Activated CD4-positive, alpha-beta T cell treated with anti-CD3 and anti-CD28 coated beads for 1 hour (primary cell): ENCODE data around the gene RSPH3.
"Not testable (repeated sequence)": the region's sequence is repeated elsewhere in the genome, so short reads cannot be mapped to it uniquely, and the experiment has no call there.

Source experiments
- DNase-seq: peaks from one replicate; pipeline ENCODE4 v3.0.0-alpha.2; 2020

RSPH3 gene

GRCh38 chr6:158999666-159000403, at the start of gene RSPH3:
Gene RSPH3, minus strand, starts transcription at chr6:159000202. Its CDS starts 652 bp downstream, at chr6:158999550.
- DNase-seq: peak; percentile 80

GRCh38 chr6:159047891-159048685, 48.1 kb upstream of the RSPH3 start:
- no peak for DNase-seq

GRCh38 chr6:159045801-159046200, 45.8 kb upstream of the RSPH3 start:
- DNase-seq: no peak

- peak; percentile 84 for DNase-seq
These were observed 45.1 kb upstream of the RSPH3 start, which contains the start of gene TAGAP for GRCh38 chr6:159044899-159045727. Gene TAGAP, minus strand, starts transcription at chr6:159044991. Its CDS starts 845 bp downstream, at chr6:159044146.

- DNase-seq: no peak
These were observed 43.9 kb upstream of the RSPH3 start for GRCh38 chr6:159043947-159044346.

- DNase-seq: no peak
These were observed 43.2 kb upstream of the RSPH3 start for GRCh38 chr6:159043251-159043650.

- DNase-seq: no peak
These were observed 42.8 kb upstream of the RSPH3 start for GRCh38 chr6:159042826-159043181.

- peak; percentile 64 for DNase-seq
These were observed 42.2 kb upstream of the RSPH3 start for GRCh38 chr6:159042003-159042825.

GRCh38 chr6:159041181-159041580, 41.2 kb upstream of the RSPH3 start:
- DNase-seq: no peak

GRCh38 chr6:159039885-159040258, 39.9 kb upstream of the RSPH3 start:
- no peak for DNase-seq

GRCh38 chr6:159038914-159039884, 39.2 kb upstream of the RSPH3 start:
- no peak for DNase-seq

- not testable (repeated sequence) for DNase-seq
These were observed 38.3 kb upstream of the RSPH3 start for GRCh38 chr6:159038318-159038717.

GRCh38 chr6:159037756-159038290, 37.8 kb upstream of the RSPH3 start:
- DNase-seq: no peak

GRCh38 chr6:159036673-159037072, 36.7 kb upstream of the RSPH3 start:
- DNase-seq: no peak

- DNase-seq: no peak
These were observed 35.9 kb upstream of the RSPH3 start for GRCh38 chr6:159035891-159036290.

GRCh38 chr6:159033160-159034049, 33.4 kb upstream of the RSPH3 start:
- DNase-seq: no peak

GRCh38 chr6:159031846-159032245, 31.8 kb upstream of the RSPH3 start:
- DNase-seq: no peak

- no peak for DNase-seq
These were observed 30.2 kb upstream of the RSPH3 start for GRCh38 chr6:159030168-159030567.

GRCh38 chr6:159025224-159025623, 25.2 kb upstream of the RSPH3 start:
- not testable (repeated sequence) for DNase-seq

GRCh38 chr6:159023893-159024292, 23.9 kb upstream of the RSPH3 start:
- no peak for DNase-seq
